ENCODE measurements around the gene CTSL. TPM values are rescaled to one million over a fixed set of nuclear protein-coding genes. Genes with fewer than 3 reads are reported as not detected.

Gene CTSL
- polyA plus RNA-seq, 1 donor (not counting 4 experiments of a cell fraction or from before 2014, with no cell fraction given): 121 TPM

DNA sequence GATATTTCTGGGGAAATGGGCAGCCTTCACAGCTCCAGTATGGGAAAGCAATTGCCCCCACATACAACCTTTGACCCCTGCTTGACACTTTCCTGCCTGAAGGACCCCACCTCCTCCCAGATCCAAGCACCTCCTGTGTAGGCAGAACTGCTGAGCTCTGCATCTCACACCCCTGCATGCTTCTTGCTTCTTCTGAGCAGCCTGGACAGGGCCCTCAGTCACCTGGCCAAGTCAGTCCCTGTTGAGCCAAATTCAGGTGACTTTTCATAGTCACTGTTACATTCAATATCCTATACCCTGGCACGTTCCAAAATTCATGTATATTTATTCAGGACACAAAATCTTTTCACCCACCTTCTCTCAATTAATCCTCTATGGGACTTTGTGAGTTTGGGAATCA, 30.4 kb upstream of the CTSL start:
- Histone ChIP-seq H3K79me2 (ENCODE audit: control insufficient read depth, insufficient read depth, low read length) (no peaks in the 10 kb centered on the region), H3K9me3 (ENCODE audit: control insufficient read depth, low read depth, low read length) (no peaks in the 10 kb centered on the region), H3K27ac (ENCODE audit: control insufficient read depth, insufficient read depth, low read length) (no peak overlapping the region), H3K9ac (ENCODE audit: control insufficient read depth, extremely low read depth, insufficient read depth, low read length) (no peak overlapping the region), H3K27me3 (ENCODE audit: control insufficient read depth, extremely low read depth, insufficient read depth, low read length) (no peaks in the 10 kb centered on the region), H3K9me1 (ENCODE audit: control insufficient read depth, extremely low read depth, insufficient read depth, low read length) (no peaks in the 10 kb centered on the region), H2AFZ (ENCODE audit: control insufficient read depth, low read length) (no peak overlapping the region), H3K4me2 (ENCODE audit: control insufficient read depth, extremely low read depth, insufficient read depth, low read depth, low read length) (no peak overlapping the region), H4K20me1 (ENCODE audit: control insufficient read depth, extremely low read depth, insufficient read depth, low read length) (no peaks in the 10 kb centered on the region), H3K4me1 (ENCODE audit: control insufficient read depth, extremely low read depth, insufficient read depth, low read length) (peaks cover 9% of the 10 kb centered on the region), H3K4me3 (ENCODE audit: control insufficient read depth in 2 of 3, extremely low read depth in 1 of 3, insufficient read depth in 2 of 3, low read depth in 1 of 3, low read length in 3 of 3) (no peak overlapping the region), H3K36me3 (ENCODE audit: control insufficient read depth in 2 of 2, extremely low read depth in 1 of 2, insufficient read depth in 2 of 2, low read length in 2 of 2) (no peaks in the 10 kb centered on the region)
- TF ChIP-seq CTCF (optimal IDR thresholded peaks at IDR 0.05 in 1 of 3, IDR thresholded peaks at IDR 0.05 in 1 of 3, conservative IDR thresholded peaks at IDR 0.05 in 1 of 3; ENCODE audit: extremely low read depth in 1 of 3, insufficient read depth in 2 of 3, low read length in 3 of 3): no peak
- no peak for TF ChIP-seq EZH2 (IDR thresholded peaks at IDR 0.05; ENCODE audit: low read length)
- DNase-seq (ENCODE audit: low read depth, low spot score) (no peak), FAIRE-seq (no peak)
- dilution Hi-C loops (cut with MboI; ENCODE audit: extremely low pct_ligation_motif_present, low sequenced_read_pairs): no loop called here

GRCh38 chr9:87696641-87697040, 29.3 kb upstream of the CTSL start:
- H3K4me2 ChIP-seq (ENCODE audit: control insufficient read depth, extremely low read depth, insufficient read depth, low read depth, low read length): no peak overlapping the region
- TF ChIP-seq CTCF (optimal IDR thresholded peaks at IDR 0.05 in 1 of 3, IDR thresholded peaks at IDR 0.05 in 1 of 3, conservative IDR thresholded peaks at IDR 0.05 in 1 of 3; ENCODE audit: extremely low read depth in 1 of 3, insufficient read depth in 2 of 3, low read length in 3 of 3) (no peak), EZH2 (IDR thresholded peaks at IDR 0.05; ENCODE audit: low read length) (no peak)
- H3K9ac ChIP-seq (ENCODE audit: control insufficient read depth, extremely low read depth, insufficient read depth, low read length): no peak overlapping the region
- no peak for FAIRE-seq
- H3K4me3 ChIP-seq (ENCODE audit: control insufficient read depth in 2 of 3, extremely low read depth in 1 of 3, insufficient read depth in 2 of 3, low read depth in 1 of 3, low read length in 3 of 3): no peak overlapping the region
- no peaks in the 10 kb centered on the region for H3K27me3 ChIP-seq (ENCODE audit: control insufficient read depth, extremely low read depth, insufficient read depth, low read length)
- H3K36me3 ChIP-seq (ENCODE audit: control insufficient read depth in 2 of 2, extremely low read depth in 1 of 2, insufficient read depth in 2 of 2, low read length in 2 of 2): no peaks in the 10 kb centered on the region
- H3K9me3 ChIP-seq (ENCODE audit: control insufficient read depth, low read depth, low read length): no peaks in the 10 kb centered on the region
- no peaks in the 10 kb centered on the region for H3K9me1 ChIP-seq (ENCODE audit: control insufficient read depth, extremely low read depth, insufficient read depth, low read length)
- no peak overlapping the region for H3K27ac ChIP-seq (ENCODE audit: control insufficient read depth, insufficient read depth, low read length)
- no peaks in the 10 kb centered on the region for H4K20me1 ChIP-seq (ENCODE audit: control insufficient read depth, extremely low read depth, insufficient read depth, low read length)
- dilution Hi-C loops (cut with MboI; ENCODE audit: extremely low pct_ligation_motif_present, low sequenced_read_pairs): no loop called here
- H2AFZ ChIP-seq (ENCODE audit: control insufficient read depth, low read length): no peak overlapping the region
- H3K4me1 ChIP-seq (ENCODE audit: control insufficient read depth, extremely low read depth, insufficient read depth, low read length): peaks cover 10% of the 10 kb centered on the region
- H3K79me2 ChIP-seq (ENCODE audit: control insufficient read depth, insufficient read depth, low read length): no peaks in the 10 kb centered on the region
- no peak for DNase-seq (ENCODE audit: low read depth, low spot score)

All from keratinocyte (primary cell).